Measurements from ENCODE around the gene AKR1B1. TPM values are rescaled to one million over a fixed set of nuclear protein-coding genes. Genes with fewer than 3 reads are reported as not detected.

The AKR1B1 gene
- total and polyA plus RNA-seq, 2 of the 13 experiments (the other 11 are each of a cell fraction or from before 2014, with no cell fraction given) = 89.9 to 133 TPM

DNA sequence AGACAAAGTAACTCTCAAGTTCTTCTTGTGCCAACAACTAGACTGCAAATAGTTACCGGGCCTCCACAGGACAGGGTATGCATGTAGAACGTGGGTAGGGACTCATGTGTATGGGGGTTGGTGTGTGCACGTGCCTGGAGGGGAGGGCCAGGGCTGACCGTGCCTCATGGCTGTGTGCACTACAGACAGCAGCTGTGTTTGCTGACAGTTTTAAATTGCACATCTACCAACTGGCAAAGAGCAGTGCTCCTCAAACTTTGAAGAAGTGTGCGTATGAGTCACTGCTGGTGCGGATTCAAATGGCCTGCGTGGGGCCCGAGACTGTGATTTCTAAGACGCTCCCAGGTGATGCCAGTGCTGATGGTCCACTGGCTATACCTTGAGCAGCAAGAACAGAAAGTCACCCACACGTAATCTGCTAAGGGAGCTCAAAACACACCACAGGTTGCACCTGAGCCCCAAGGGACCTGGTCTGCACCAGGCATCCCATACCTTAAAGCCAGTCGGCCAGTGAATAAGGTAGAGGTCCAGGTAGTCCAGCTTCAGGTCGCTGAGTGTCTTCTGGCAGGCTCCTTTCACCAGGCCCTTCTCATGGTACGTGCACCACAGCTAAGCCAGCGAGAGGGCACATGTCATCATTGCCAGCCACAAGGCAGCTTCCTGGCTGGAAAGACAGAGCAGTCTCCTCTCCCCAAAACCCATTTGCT, 8.5 kb downstream of the AKR1B1 start:
- H3K9me3 ChIP-seq (ENCODE audit: low read length) = no peaks in the 10 kb centered on the region
- ATAC-seq (no peak), DNase-seq (ENCODE audit: low spot score) (no peak), FAIRE-seq (no peak)
- ChIA-PET POLR2A (no interaction called here), CTCF (ENCODE audit: low intra/inter-chr PET ratio, low total read pairs) (no interaction called here)
- no TSS peak for BruUV-seq (replicated peaks)
- TF ChIP-seq ZC3H13 (CRISPR knock-in tag; IDR thresholded peaks at IDR 0.05) (no peak), SMAD9 (CRISPR knock-in tag; IDR thresholded peaks at IDR 0.05) (no peak), GTF3A (CRISPR knock-in tag; conservative IDR thresholded peaks at IDR 0.05) (no peak), KMT2B (CRISPR knock-in tag; IDR thresholded peaks at IDR 0.05) (no peak), ARNT2 (CRISPR knock-in tag; IDR thresholded peaks at IDR 0.05; ENCODE audit: low read depth) (no peak), ZNF12 (CRISPR knock-in tag; IDR thresholded peaks at IDR 0.05) (no peak)
- TF ChIP-seq, protein P1, sequence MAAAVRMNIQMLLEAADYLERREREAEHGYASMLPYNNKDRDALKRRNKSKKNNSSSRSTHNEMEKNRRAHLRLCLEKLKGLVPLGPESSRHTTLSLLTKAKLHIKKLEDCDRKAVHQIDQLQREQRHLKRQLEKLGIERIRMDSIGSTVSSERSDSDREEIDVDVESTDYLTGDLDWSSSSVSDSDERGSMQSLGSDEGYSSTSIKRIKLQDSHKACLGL (CRISPR knock-in tag; IDR thresholded peaks at IDR 0.05) = no peak
- TF ChIP-seq, protein P2, sequence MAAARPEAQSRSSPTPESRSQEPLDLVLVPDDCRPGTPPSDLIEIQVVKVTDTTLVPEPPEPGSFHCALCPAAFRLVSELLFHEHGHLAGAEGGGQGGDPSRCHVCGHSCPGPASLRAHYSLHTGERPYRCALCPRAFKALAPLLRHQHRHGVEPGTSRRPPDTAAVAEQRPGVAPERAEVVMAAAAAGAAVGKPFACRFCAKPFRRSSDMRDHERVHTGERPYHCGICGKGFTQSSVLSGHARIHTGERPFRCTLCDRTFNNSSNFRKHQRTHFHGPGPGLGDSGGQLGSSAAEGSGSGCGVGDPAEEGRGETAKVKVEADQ (CRISPR knock-in tag; IDR thresholded peaks at IDR 0.05; ENCODE audit: borderline replicate concordance) = no peak
- TF ChIP-seq, protein P3, sequence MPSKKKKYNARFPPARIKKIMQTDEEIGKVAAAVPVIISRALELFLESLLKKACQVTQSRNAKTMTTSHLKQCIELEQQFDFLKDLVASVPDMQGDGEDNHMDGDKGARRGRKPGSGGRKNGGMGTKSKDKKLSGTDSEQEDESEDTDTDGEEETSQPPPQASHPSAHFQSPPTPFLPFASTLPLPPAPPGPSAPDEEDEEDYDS (CRISPR knock-in tag; IDR thresholded peaks at IDR 0.05) = no peak
- H4K20me1 ChIP-seq (ENCODE audit: insufficient read depth, low read length) = no peaks in the 10 kb centered on the region
- in situ Hi-C loops (cut with HindIII; ENCODE audit: extremely low pct_ligation_motif_present, low pct_unique_long_range_greater_than_20kb) (no loop called here), intact Hi-C loops (cut with micrococcal nuclease; ENCODE audit: unreplicated experiment) (no loop called here)
- H3K79me2 ChIP-seq (ENCODE audit: insufficient read depth, low read length) = peaks cover 10% of the 10 kb centered on the region
- no peak overlapping the region for H3K4me3 ChIP-seq (replicated peaks in 1 of 3; ENCODE audit: insufficient read depth in 1 of 3, low read depth in 2 of 3, low read length in 3 of 3)
- 96% methylated on average over 10 of the region's 14 CpGs for WGBS (ENCODE audit: low lambda C conversion rate)
- no peak overlapping the region for H2AFZ ChIP-seq (ENCODE audit: low read length)
- peaks cover 23 to 55% of the 10 kb centered on the region in 2 experiments for H3K36me3 ChIP-seq (replicated peaks in 1 of 2; ENCODE audit: control insufficient read depth in 1 of 2, insufficient read depth in 2 of 2, low read length in 2 of 2)
- no peak overlapping the region for H3K27ac ChIP-seq (ENCODE audit: extremely low read length, insufficient read depth, low read length)
- no peak overlapping the region for H3K4me2 ChIP-seq (ENCODE audit: low read depth, low read length)
- no peak overlapping the region for H3K9ac ChIP-seq (ENCODE audit: insufficient read depth, low read depth, low read length)
- H3K4me1 ChIP-seq (ENCODE audit: insufficient read depth, low read length) = peaks cover 12% of the 10 kb centered on the region; the same call in 1 of the 2 replicates
- H3K27me3 ChIP-seq (ENCODE audit: control insufficient read depth in 1 of 2, insufficient read depth in 2 of 2, low read length in 2 of 2) = no peaks in the 10 kb centered on the region

Measured in HepG2 (cell line).